Pulmonary artery endothelial cell (primary cell): ENCODE data around the gene GCDH. TPM values are rescaled to one million over a fixed set of nuclear protein-coding genes. Genes with fewer than 3 reads are reported as not detected.
A peak's percentile ranks its signal among the peaks of the same experiment; 100 is the strongest.
"Not testable (repeated sequence)": the region's sequence is repeated elsewhere in the genome, so short reads cannot be mapped to it uniquely, and the experiment has no call there.

Experiments
- DNase-seq: peaks from one replicate; pipeline ENCODE4 v3.0.0-alpha.2; 2011; ENCODE audit warnings: low read depth, low spot score
- total RNA-seq: library from RNA; depleted of rRNA; stranded (reverse); fragments of >200 nt; gene quantifications from 2 replicates; pipeline ENCODE4 v1.2.3, GENCODE V29; 2014

The GCDH gene
- total RNA-seq, 1 donor from 2014 or later: 25.3 TPM

DNA sequence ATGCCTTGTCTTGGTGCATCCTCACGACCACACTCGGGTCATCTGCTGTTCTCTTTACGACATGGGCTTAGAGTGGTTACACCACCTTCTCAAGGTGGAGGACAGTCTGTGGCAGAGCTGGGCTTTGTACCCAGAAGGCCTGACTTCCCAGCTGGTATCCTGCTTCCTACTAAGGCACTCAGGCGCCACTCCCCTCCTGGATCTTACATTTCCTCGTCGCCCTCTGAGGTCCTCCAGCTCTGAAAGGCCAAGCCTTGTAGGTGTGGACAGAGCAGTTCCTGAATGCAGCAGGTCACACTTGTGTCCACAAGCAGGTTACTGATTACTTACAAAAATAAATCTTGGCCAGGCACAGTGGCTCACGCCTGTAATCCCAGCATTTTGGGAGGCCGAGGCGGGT lies 16.2 kb downstream of the GCDH start:
- no peak for DNase-seq

DNA sequence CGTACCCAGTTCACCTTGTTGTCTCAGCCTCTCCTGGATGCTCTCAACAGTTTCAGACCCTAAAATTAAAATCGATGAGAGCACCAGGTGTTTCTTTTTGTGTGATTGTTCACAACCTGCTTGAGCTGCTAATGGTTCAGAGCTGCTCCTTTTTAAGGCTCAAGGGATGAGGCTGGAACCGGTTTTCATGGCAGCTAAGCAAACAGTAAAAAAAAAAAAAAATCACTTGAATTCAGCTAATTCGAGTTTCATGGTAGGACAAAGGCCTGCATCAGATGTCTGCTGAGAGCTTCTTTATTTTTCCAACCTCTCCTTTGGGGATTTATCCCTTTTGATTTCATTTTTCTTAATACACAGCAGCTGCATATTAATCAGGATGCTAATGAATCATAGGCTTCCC lies 21.6 kb downstream of the GCDH start:
- DNase-seq: no peak

DNA sequence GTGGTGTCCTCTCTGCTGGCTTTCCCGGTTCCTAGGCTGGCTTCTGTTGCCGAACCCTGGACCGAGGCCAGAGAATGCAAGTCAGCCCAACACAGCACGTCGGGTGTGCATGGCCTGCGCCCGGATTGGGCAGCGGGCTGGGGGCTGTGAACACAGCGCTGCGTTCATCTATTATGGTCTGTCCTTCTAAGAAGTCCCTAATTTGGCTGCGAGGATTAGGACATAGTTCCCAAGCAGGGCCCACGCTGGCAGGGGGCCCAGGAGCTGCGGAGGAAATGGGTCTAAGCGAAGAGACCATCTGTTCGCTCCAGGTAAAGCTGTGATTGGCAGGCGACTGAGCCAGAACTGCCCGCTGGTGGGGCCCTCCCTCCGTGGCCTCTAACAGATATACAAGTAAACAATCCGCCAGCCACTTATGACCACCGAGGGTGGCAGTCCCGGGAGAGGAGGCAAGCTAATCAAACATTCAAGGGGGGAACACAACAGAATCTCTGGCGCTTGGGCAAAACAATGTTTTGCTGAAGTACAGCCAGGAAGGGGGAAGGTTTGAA lies 22.1 kb downstream of the GCDH start:
- DNase-seq: no peak

DNA sequence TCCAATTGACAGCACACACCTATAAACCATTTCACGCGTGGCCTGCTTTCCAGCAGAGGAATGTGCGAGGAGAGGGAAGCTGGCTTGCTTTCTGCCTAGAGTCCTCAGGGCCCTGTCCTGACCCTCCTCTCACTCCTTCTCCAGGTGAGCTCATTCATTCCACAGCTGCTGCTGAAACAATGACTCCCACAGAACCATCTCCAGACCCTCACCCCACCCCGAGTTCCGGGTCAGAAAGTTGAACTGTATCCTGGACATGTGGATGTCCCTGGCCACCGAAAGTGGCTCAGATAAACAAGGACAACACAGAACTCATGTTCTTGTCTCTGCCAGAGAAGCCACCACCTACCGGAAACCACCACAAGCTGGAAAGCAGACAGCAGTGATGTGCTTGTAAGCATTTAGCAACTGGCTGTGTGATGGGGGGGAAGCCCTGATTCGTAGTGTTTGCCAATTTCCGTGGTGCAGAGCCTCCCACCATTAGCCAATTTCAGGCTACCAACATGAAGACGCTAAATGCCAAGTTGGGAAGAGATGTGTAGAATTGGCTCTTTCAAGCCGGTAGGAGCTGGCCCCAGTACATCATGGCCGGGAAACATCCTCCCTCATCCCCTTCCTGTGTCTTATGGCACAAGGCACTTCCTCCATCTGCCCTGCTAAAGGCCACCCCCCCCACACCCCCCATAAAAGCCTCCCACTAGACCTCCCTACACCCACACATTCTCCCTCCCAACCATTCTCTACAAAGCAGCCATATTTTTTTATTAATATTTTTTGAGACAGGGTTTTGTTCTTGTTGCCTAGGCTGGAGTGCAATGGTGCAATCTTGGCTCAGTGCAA lies 23.1 kb downstream of the GCDH start:
- no peak for DNase-seq

DNA sequence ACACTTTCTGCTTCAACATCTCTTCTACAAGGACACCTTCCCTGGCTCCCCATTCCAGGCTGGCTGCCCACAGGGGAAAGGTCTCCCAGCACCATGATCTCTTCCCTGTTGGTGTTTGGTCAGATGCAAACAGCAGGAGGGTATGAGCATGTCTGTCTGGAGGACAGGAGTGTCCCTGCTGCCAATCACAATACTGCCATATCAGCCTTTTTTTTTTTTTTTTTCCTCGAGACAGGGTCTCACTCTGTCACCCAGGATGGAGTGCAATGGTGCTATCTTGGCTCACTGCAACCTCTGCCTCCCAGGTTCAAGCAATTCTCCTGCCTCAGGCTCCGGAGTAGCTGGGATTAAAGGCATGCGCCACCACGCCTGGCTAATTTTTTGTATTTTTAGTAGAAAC lies 24.9 kb downstream of the GCDH start:
- not testable (repeated sequence) for DNase-seq

DNA sequence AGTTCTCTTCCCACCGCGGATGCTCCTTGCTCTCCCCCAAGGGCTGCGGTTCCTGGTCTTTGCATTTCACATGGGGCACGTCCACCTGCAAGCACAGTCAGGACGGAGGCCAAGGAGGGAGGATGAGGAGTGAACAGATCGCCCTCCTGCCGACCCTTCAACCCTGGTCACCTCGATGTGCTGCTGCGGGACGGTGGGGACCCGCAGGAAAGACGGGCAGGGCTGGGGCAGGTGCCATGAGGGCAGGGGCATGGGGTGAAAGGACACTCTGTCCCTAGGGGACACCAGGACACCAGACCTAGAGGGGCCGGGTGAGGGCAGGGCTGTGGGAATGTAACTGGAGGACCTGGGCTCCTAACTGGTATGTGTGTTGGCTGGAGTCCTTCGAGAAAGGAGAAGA lies 27.3 kb downstream of the GCDH start:
- no peak for DNase-seq

DNA sequence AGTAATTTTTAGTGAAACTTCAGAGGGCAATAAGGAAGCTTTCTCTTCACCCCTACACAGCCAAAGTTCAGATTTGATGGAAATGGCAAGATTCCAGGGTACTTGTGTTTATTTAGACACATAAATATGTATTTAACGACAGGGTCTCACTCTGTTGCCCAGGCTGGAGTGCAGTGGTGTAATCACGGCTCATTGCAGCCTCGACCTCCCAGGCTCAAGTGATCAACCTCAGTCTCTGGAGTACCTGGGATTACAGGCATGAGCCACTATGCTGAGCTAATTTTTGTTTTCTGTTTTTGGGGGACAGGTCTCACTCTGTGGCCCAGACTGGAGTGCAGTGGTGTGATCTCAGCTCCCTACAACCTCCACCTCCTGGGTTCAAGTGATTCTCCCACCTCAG lies 30.1 kb downstream of the GCDH start:
- no peak for DNase-seq

DNA sequence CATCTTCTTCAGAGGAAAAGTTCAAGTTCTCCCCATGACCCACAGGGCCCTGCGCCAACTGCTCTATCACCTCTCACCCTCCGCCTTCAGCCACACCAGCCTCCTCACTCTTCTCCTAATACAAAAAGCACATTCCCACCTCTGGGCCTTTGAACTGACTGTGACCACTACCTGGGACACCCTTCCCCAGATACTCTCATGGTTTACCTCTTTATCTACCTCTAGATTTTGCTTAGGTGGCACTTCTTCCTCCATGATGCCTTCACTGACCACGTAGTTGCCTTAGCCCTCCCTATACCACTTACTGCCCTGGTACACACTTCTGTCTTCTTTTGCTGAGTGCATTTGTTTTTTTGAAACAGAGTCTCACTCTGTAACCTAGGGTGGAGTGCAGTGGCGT lies 32.0 kb downstream of the GCDH start:
- DNase-seq: no peak

DNA sequence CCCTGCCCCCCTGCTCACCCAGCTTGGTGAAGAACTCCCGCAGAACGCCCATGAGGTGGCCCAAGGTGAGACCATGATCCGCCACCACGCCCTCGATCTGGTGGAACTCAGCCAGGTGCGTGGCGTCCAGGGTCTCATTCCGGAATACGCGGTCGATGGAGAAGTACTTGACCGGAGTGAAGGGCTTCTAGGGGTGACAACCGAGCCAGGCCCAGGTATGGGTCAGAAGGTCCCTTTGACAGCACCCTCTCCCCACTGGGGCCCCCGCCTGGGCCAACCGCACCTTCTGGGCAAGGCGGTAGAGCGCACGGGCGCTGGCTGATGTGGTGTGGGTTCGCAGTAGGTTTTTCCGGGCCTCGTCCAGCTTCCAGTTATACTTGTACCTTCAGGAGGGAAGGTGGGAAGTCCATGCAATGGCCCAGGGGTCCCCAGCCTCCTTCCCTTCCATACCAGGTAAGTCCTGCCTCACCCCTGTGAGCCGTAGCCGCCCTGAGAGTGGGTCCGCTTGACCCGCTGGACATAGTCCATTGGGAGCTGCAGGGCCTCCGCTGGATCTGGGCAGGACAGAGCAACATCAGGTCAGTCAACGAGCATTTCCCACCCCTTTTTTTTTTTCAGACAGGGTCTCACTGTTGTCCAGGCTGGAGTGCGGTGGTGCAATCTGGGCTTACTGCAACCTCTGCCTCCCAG lies 33.8 kb downstream of the GCDH start:
- DNase-seq: no peak

DNA sequence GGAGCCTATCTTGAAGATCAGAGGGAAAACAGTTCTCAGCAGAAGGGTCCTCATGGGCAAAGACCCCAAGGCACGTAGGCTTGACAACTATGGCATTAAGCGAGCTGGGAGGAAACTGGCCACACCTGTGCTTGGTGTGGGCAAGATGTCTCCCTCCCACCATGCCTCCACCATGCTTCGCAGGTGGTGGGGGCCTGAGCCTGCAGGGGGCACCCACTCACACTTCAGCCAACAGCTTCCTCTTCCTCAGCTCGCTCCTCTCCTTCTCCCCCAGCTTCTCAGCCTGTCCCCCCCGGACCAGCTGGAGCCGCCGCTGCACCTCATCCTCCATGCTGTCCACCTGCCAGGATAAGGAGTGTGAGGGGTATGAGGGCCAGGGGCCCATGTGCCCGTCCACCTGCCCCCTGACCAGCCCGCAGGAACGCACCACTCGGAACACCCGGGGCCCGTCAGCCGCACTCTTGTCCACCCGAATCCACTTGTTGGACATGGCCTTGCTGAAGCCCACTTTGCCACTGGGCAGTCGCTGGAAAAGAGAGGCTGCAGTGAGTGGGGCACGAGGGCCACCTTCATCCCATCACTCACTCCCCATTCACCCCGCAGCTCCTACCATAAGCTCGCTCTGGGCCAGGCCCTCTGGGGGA lies 39.2 kb downstream of the GCDH start:
- no peak for DNase-seq

DNA sequence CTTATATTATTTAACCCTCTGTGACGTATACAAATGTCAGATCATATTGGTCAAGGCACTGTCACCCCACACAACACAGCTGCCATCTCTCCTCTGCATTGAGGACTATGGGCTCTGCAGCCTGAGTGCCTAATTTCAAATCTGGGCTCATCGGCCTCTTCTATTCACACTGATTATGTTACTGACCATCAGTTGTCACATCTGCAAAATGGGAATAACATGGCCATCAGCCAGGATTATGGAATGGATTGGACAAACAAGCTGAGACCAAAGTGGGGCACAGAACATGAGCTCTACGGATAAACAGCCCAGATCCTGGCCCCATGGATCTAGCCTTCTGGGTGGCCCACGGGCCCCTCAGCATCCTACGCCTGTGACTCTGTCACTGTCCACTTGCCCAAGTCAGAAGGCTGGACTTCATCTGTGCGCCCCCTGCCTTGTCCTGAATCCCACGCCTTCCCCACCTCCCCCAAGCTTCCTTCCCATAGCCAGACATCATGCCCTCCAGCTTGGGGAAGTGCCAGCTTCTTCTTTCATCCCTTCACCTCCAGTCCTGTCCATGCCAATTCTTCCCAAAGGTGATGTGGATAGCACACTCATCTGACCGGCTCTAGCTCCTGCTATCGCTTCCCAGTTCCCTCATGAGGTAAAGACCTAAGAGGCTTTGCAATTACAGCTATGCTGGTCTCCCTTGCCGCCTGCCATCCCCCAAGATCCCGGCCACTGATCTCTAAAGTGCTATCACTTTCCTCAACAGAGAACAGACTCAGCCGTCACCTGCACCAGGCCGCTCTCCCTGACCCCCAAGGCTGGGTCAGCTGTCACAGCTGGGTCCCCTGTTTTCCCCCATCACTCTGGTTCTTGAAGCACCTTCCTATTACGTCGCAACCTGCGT lies 41.7 kb downstream of the GCDH start:
- DNase-seq: no peak

DNA sequence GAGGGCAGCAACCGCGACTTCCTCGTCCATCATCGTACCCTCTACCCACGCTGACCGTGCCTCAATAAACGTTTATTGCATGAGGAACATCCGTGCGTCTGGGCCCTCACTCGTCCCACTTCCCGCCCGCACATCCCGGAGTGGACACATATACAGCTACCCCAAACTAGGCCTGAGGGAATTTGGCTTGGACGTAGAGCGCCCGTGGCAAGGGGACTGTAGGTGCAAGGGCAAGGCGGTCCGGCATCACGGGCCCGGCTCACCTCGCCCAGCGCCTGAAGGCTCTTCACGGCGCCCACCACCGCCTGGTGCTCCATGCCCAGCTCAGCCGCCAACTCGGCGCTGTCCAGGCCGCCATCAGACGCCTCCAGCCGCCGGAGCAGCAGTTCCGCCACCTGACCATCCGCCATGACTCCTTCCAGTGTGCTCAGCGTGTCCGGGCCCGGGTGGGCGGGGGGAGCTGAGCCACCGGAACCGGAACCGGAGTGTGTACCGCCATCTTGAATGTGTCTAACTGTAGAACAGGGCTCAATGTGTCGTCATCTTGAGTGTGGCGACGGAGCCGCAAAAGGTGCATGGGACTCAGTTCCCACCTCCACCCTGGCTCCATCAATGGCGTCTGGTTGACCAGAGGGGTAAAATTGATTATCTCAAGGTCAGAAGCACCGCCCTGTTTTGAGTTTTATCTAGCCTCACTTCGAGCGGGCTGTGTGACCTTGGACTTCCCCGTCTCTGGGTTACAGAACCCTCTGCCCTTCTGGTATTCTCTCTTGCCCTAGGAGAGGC lies 42.5 kb downstream of the GCDH start, which contains the start of gene FARSA:
FARSA (minus strand) TSS at position 425 of the 786 bp plus-strand sequence; CDS start at position 410, 15 bp downstream.
- DNase-seq: peak; percentile 76

DNA sequence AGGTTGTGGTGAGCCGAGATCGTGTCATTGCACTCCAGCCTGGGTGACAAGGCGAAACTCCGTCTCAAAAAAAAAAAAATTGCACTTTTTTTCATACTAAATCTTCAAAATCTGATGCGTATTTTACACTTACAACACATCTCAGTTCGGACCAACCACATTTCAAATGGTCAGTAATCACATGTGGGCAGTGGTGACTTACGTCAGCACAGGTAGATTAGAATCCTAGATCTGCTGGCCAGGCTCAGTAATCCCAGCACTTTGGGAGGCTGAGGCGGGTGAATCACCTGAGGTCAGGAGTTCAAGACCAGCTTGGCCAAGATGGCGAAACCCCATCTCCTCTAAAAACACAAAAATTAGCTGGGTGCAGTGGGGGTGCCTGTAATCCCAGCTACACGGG lies 44.1 kb downstream of the GCDH start:
- no peak for DNase-seq

DNA sequence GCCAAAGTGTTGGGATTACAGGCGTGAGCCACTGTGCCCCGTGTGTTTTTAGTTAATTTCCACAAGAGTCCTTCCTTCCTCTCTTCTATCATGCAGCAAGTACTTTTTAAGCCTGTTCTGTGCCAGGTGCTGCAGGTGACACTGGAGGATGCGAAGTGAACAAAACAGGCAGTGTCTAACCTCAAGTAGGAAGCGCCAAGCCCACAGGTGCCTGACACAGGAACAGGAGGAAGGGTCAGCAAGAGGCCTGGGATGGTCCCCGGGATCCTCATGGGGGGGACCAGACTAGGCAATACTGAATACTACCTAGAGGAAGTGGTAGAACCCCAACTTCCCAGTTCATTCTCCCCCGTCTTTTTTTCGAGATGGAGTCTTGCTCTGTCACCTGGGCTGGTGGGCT lies 45.6 kb downstream of the GCDH start:
- no peak for DNase-seq

DNA sequence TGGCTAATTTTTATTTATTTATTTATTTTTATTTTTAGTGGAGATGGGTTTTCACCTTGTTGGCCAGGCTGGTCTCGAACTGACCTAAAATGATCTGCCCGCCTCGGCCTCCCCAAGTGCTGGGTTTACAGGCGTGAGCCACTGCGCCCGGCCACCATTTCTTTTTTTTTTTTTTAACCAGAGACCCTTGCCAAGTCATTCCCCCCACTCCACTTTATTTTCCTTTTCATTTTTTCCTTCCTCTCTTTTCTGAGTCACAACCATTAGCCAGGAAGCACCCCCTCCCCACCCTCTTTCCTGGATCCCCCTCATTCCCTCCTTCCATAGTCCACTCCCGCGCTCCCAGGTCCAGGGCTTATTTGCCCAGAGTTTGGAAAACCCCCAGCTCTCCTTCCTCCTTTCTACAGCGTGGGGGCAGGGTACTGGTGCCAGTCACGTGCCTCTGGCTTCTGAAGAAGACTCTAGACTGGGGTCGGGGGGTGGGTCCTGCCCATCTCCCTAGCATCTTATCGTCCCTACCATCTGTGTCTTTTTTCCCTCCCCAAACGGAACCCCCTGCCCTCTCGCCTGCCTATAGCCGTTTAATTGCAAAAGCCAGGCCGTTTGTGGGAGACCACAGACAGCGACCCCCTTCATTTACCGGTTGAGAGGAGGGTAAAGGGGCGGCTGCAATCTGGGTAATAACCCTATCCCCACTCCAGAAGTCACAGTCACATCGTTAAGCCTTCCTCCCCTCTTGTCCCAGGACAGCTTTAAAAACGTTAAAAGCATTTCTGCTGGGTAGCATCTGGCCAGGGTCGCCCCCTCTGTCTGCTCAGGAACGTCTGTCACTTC lies 46.4 kb downstream of the GCDH start:
- no peak for DNase-seq

DNA sequence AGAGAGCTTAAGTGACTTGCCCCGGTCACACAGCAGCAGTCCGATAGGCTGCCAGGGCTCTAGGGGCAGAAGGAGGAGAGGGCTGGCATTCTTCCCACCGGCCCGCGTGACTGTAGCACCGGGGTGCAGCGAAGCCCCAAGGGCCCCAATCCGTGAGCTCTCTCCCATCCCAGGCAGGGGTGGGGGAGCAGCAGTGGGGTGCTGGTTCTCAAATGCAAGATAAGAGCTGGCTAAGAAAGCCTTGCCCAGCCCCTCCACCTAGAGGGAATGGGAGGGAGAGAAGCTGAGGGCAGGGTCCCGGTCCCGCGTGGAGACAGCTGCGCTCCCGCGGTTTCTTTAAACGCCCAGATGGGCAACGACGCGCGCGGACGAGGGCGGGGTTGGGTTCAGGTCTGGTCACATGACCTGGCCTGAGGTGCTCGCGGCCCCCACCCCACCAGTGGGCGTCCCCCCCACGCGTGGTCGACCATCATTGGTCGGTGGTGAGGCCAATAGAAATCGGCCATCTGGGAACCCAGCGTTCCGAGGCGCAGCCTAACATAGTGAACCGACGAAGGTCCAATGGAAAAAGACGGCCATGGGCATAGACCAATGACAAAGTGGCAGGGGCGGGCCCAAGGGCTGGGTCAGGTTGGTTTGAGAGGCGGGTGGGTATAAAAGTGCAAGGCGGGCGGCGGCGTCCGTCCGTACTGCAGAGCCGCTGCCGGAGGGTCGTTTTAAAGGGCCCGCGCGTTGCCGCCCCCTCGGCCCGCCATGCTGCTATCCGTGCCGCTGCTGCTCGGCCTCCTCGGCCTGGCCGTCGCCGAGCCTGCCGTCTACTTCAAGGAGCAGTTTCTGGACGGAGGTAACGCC lies 47.2 kb downstream of the GCDH start, which contains the start of gene CALR:
CALR (plus strand) TSS at position 683 of the 852 bp plus-strand sequence; CDS start at position 754, 71 bp downstream.
- peak; percentile 98 for DNase-seq

DNA sequence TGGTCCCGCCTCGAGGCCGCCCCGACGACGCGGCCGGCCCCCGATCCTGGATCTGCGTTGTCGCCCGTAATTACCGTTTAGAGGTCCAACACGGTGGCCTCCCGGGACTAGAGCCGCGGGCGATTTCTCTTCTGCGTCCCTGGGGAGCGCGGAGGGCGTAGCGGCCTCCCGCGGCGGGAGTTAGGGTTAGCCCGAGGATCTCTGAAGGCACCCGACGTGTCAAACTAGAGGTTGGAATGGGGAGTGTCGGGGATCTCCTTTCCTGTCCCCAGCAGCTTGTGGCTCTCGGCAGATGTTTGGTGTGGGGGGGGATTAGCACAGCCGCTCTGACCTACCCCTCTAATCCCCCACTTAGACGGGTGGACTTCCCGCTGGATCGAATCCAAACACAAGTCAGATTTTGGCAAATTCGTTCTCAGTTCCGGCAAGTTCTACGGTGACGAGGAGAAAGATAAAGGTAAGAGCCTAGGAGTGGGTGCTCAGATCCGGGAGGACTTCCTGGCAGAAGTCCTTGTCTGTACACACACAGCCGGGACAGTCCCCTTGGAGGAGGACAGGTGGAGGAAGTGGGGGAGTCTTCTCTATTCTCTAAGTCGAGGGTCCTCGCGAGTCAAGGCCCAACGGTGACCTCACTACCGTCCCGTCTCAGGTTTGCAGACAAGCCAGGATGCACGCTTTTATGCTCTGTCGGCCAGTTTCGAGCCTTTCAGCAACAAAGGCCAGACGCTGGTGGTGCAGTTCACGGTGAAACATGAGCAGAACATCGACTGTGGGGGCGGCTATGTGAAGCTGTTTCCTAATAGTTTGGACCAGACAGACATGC lies 48.0 kb downstream of the GCDH start:
- no peak for DNase-seq
